Keratinocyte (primary cell): ENCODE data around the gene CRISPLD2.

ENCODE experiments used
- CTCF ChIP-seq, 3 experiments: IDR thresholded peaks in 1 of 3; conservative IDR thresholded peaks in 1 of 3; optimal IDR thresholded peaks in 1 of 3; 2 replicates in 2 of 3; 3 replicates in 1 of 3; pipeline versions ENCODE3 to v1.5.1; 2011; ENCODE audit warnings: low read length in 3 of 3, mild to moderate bottlenecking in 3 of 3, moderate library complexity in 2 of 3, control low read depth in 1 of 3, inconsistent platforms in 1 of 3; ENCODE audit not compliant: insufficient read depth in 2 of 3; ENCODE audit errors: extremely low read depth in 1 of 3
- EZH2 ChIP-seq: IDR thresholded peaks from one replicate; pipeline ENCODE4 v1.6.1; 2012; ENCODE audit warnings: inconsistent platforms, mild to moderate bottlenecking, low read length, moderate library complexity

- TF ChIP-seq CTCF (optimal IDR thresholded peaks at IDR 0.05 in 1 of 3, IDR thresholded peaks at IDR 0.05 in 1 of 3, conservative IDR thresholded peaks at IDR 0.05 in 1 of 3; ENCODE audit: extremely low read depth in 1 of 3, insufficient read depth in 2 of 3, low read length in 3 of 3) (no peak), EZH2 (no peak)
Observed at GRCh38 chr16:84843149-84844048, 23.6 kb downstream of the CRISPLD2 start.
